HepG2 (cell line): ENCODE data around the gene SAMD8. TPM values are rescaled to one million over a fixed set of nuclear protein-coding genes. Genes with fewer than 3 reads are reported as not detected.

Experiments
- AHR ChIP-seq: IDR thresholded peaks from 2 replicates; pipeline ENCODE4 v1.6.1; 2018; ENCODE audit warnings: missing genetic modification reagents, missing compliant biosample characterization
- FOXO4 ChIP-seq: sonication (generic); formaldehyde crosslinking; conservative IDR thresholded peaks from 2 replicates; pipeline ENCODE4 v1.8.1; 2023; ENCODE audit warnings: missing genetic modification reagents
- JUN ChIP-seq: sonication (generic); formaldehyde crosslinking; IDR thresholded peaks from 2 replicates; pipeline ENCODE4 v1.4.0; 2020; ENCODE audit warnings: mild to moderate bottlenecking, missing genetic modification reagents
- MAFF ChIP-seq: IDR thresholded peaks from 2 replicates; pipeline ENCODE4 v1.6.1; 2011; ENCODE audit warnings: low read depth, low read length, improper control_type of control experiment
- NCOA2 ChIP-seq: sonication (generic); formaldehyde crosslinking; IDR thresholded peaks from 2 replicates; pipeline ENCODE4 v1.8.0; 2022; ENCODE audit warnings: inconsistent platforms
- TRIM22 ChIP-seq: fragments of 450-650 bp; IDR thresholded peaks from 2 replicates; pipeline ENCODE4 v1.6.1; 2017
- polyA plus RNA-seq, 8 experiments: library from polyadenylated mRNA; depleted of rRNA in 3 of 8; stranded (reverse) in 7 of 8; unstranded in 1 of 8; fragments of >200 nt; fragmentation: Illumina TruSeq in 4 of 8; extraction: Trizol in 4 of 8; gene quantifications; 2 replicates each; pipeline versions ENCODE4 v1.2.1 to v1.2.3, GENCODE V29; 2011 to 2016; ENCODE audit warnings: low read depth in 4 of 8, missing spikeins in 1 of 8, mixed read lengths in 1 of 8; ENCODE audit not compliant: insufficient read depth in 1 of 8
- total RNA-seq, 5 experiments: library from RNA; depleted of rRNA; stranded (reverse); fragments of >200 nt; fragmentation: Illumina TruSeq; extraction: Trizol; gene quantifications; 2 replicates each; pipeline ENCODE4 v1.2.3, GENCODE V29; 2016; ENCODE audit warnings: low read depth in 1 of 5
- TF ChIP-seq, protein P1 (sequence below): sonication (generic); formaldehyde crosslinking; IDR thresholded peaks from 2 replicates; pipeline ENCODE4 v1.4.0; 2020; ENCODE audit warnings: mild to moderate bottlenecking, missing genetic modification reagents
- TF ChIP-seq, protein P2 (sequence below): sonication (generic); formaldehyde crosslinking; IDR thresholded peaks from 2 replicates; pipeline ENCODE4 v1.4.0; 2020; ENCODE audit warnings: missing genetic modification reagents
- TF ChIP-seq, protein P3 (sequence below): sonication (generic); formaldehyde crosslinking; IDR thresholded peaks from 2 replicates; pipeline ENCODE4 v1.4.0; 2020; ENCODE audit warnings: mild to moderate bottlenecking, missing genetic modification reagents

SAMD8 gene
- total and polyA plus RNA-seq, 2 of the 13 experiments (the other 11 are each of a cell fraction or from before 2014, with no cell fraction given): 10.4 to 13.2 TPM

GRCh38 chr10:75168275-75168674, 56.8 kb downstream of the SAMD8 start (continued):
- TF ChIP-seq FOXO4 (CRISPR knock-in tag) (no peak), JUN (no peak), NCOA2 (CRISPR knock-in tag) (peak; percentile 96), AHR (CRISPR knock-in tag) (no peak), MAFF (no peak), TRIM22 (no peak)
- TF ChIP-seq, protein P1, sequence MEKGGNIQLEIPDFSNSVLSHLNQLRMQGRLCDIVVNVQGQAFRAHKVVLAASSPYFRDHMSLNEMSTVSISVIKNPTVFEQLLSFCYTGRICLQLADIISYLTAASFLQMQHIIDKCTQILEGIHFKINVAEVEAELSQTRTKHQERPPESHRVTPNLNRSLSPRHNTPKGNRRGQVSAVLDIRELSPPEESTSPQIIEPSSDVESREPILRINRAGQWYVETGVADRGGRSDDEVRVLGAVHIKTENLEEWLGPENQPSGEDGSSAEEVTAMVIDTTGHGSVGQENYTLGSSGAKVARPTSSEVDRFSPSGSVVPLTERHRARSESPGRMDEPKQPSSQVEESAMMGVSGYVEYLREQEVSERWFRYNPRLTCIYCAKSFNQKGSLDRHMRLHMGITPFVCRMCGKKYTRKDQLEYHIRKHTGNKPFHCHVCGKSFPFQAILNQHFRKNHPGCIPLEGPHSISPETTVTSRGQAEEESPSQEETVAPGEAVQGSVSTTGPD: peak; percentile 78
- TF ChIP-seq, protein P2, sequence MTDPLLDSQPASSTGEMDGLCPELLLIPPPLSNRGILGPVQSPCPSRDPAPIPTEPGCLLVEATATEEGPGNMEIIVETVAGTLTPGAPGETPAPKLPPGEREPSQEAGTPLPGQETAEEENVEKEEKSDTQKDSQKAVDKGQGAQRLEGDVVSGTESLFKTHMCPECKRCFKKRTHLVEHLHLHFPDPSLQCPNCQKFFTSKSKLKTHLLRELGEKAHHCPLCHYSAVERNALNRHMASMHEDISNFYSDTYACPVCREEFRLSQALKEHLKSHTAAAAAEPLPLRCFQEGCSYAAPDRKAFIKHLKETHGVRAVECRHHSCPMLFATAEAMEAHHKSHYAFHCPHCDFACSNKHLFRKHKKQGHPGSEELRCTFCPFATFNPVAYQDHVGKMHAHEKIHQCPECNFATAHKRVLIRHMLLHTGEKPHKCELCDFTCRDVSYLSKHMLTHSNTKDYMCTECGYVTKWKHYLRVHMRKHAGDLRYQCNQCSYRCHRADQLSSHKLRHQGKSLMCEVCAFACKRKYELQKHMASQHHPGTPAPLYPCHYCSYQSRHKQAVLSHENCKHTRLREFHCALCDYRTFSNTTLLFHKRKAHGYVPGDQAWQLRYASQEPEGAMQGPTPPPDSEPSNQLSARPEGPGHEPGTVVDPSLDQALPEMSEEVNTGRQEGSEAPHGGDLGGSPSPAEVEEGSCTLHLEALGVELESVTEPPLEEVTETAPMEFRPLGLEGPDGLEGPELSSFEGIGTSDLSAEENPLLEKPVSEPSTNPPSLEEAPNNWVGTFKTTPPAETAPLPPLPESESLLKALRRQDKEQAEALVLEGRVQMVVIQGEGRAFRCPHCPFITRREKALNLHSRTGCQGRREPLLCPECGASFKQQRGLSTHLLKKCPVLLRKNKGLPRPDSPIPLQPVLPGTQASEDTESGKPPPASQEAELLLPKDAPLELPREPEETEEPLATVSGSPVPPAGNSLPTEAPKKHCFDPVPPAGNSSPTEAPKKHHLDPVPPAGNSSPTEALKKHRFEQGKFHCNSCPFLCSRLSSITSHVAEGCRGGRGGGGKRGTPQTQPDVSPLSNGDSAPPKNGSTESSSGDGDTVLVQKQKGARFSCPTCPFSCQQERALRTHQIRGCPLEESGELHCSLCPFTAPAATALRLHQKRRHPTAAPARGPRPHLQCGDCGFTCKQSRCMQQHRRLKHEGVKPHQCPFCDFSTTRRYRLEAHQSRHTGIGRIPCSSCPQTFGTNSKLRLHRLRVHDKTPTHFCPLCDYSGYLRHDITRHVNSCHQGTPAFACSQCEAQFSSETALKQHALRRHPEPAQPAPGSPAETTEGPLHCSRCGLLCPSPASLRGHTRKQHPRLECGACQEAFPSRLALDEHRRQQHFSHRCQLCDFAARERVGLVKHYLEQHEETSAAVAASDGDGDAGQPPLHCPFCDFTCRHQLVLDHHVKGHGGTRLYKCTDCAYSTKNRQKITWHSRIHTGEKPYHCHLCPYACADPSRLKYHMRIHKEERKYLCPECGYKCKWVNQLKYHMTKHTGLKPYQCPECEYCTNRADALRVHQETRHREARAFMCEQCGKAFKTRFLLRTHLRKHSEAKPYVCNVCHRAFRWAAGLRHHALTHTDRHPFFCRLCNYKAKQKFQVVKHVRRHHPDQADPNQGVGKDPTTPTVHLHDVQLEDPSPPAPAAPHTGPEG (CRISPR knock-in tag): no peak
- TF ChIP-seq, protein P3, sequence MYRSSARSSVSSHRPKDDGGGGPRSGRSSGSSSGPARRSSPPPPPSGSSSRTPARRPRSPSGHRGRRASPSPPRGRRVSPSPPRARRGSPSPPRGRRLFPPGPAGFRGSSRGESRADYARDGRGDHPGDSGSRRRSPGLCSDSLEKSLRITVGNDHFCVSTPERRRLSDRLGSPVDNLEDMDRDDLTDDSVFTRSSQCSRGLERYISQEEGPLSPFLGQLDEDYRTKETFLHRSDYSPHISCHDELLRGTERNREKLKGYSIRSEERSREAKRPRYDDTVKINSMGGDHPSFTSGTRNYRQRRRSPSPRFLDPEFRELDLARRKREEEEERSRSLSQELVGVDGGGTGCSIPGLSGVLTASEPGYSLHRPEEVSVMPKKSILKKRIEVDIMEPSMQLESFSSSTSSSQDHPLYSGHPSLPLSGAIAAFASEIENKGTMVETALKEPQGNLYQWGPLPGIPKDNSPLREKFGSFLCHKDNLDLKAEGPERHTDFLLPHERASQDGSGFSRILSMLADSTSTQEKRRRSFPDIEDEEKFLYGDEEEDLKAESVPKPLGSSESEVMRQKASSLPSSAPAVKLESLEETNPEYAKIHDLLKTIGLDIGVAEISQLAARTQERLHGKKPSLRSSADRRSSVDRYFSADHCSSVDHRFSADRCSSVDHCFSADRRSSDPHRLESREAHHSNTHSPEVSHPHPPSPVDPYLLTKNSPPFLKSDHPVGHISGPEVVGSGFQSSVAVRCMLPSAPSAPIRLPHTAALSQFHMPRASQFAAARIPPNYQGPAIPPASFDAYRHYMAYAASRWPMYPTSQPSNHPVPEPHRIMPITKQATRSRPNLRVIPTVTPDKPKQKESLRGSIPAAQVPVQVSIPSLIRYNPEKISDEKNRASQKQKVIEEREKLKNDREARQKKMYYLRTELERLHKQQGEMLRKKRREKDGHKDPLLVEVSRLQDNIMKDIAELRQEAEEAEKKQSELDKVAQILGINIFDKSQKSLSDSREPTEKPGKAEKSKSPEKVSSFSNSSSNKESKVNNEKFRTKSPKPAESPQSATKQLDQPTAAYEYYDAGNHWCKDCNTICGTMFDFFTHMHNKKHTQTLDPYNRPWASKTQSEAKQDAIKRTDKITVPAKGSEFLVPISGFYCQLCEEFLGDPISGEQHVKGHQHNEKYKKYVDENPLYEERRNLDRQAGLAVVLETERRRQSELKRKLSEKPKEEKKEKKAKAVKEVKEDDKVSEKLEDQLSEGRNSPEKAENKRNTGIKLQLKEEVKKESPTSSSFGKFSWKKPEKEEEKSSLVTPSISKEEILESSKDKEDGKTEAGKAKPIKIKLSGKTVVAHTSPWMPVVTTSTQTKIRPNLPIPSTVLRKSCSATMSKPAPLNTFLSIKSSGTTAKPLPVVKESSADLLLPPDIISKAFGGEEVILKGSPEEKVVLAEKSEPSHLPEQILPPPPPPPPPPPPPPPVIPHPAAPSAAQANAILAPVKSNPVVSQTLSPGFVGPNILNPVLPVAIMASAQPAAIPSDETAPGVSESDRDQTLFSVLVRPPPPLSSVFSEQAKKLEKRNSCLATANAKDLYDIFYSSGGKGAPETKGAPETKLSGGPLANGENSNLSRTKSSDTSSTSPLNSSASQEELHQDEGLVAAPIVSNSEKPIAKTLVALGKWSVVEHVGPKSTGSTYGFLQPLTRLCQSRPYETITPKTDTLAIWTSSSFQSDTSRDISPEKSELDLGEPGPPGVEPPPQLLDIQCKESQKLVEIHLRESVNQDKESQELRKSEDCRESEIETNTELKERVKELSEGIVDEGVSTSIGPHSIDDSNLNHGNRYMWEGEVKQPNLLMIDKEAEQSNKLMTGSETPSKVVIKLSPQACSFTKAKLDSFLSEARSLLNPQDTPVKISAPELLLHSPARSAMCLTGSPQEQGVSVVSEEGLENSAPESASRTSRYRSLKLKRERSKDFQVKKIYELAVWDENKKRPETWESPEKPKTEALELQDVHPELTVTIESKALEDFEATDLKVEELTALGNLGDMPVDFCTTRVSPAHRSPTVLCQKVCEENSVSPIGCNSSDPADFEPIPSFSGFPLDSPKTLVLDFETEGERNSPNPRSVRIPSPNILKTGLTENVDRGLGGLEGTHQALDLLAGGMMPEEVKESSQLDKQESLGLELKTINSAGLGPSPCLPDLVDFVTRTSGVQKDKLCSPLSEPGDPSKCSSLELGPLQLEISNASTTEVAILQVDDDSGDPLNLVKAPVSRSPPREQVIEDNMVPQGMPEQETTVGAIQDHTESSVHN (CRISPR knock-in tag): no peak
